HCT116 (cell line): Measurements from ENCODE around the gene ADIPOR1. TPM values are rescaled to one million over a fixed set of nuclear protein-coding genes. Genes with fewer than 3 reads are reported as not detected.

Experiments used
- ATAC-seq: fragments of 200-7000 bp; cut with Tn5 transposase; 2 replicates; pipeline ENCODE4 v1.9.1; 2020; ENCODE audit warnings: mild to moderate bottlenecking, moderate library complexity
- BruUV-seq: library from RNA; stranded (reverse); fragments of 400-500 nt; replicated peaks from 2 replicates; lab custom pipeline; 2021; lab: Mats Ljungman, UMichigan
- CTCF ChIA-PET: fragments of 300-600 bp; sonication (Branson Sonifier 250); formaldehyde crosslinking; loops from one replicate; lab custom pipeline; 2021; ENCODE audit warnings: antibody characterized with exemption; lab: Charles Lee
- POLR2A ChIA-PET: fragments of 300-600, 350-600 bp; sonication (Branson Sonifier 250); formaldehyde crosslinking; loops from one replicate; lab custom pipeline; 2021; ENCODE audit warnings: antibody characterized with exemption; lab: Charles Lee
- RAD21 ChIA-PET, 2 experiments: fragments of 300-600 bp; sonication (Branson Sonifier 250); formaldehyde crosslinking; loops; one replicate each; lab custom pipeline; 2023; ENCODE audit warnings: low total read pairs in 2 of 2; ENCODE audit not compliant: uncharacterized antibody in 2 of 2, unreplicated experiment in 2 of 2, low non-redundant PET in 1 of 2; lab: Charles Lee
- DNase-seq: peaks from one replicate; pipeline ENCODE4 v3.0.0-alpha.2; 2010; ENCODE audit warnings: low read depth, low spot score
- H2AFZ ChIP-seq: fragments of 200-600 bp; shearing (Covaris generic), sonication (generic); 2 replicates; pipeline ENCODE4 v1.6.1; 2017; ENCODE audit warnings: low read depth, mixed run types, mixed read lengths, antibody characterized with exemption, low read length; ENCODE audit not compliant: poor library complexity, severe bottlenecking
- H3K27ac ChIP-seq: 2 replicates; pipeline ENCODE4 v1.5.1; 2012; ENCODE audit warnings: low read depth, low read length
- H3K27me3 ChIP-seq: fragments of 200-600 bp; sonication (generic); 2 replicates; pipeline ENCODE4 v1.6.1; 2016; ENCODE audit warnings: mixed run types, low read length, mixed read lengths; ENCODE audit not compliant: insufficient read depth
- H3K36me3 ChIP-seq, 2 experiments: fragments of 200-500 bp in 1 of 2; fragments of 200-600 bp in 1 of 2; sonication (Bioruptor generic) in 1 of 2; sonication (generic) in 1 of 2; 2 replicates each; pipeline versions ENCODE4 v1.5.1 to v1.6.1; 2014 to 2016; ENCODE audit warnings: low read length in 2 of 2, inconsistent platforms in 1 of 2, mixed read lengths in 1 of 2, mixed run types in 1 of 2; ENCODE audit not compliant: insufficient read depth in 2 of 2, control insufficient read depth in 1 of 2
- H3K4me1 ChIP-seq, 2 experiments: fragments of 200-600 bp in 1 of 2; sonication (generic) in 1 of 2; 2 replicates each; pipeline versions ENCODE4 v1.5.1 to v1.6.1; 2012 to 2017; ENCODE audit warnings: low read length in 2 of 2, inconsistent platforms in 1 of 2, mild to moderate bottlenecking in 1 of 2, mixed read lengths in 1 of 2, mixed run types in 1 of 2, moderate library complexity in 1 of 2; ENCODE audit not compliant: insufficient read depth in 2 of 2, control insufficient read depth in 1 of 2
- H3K4me2 ChIP-seq: fragments of 200-600 bp; sonication (generic); 2 replicates; pipeline ENCODE4 v1.6.1; 2017; ENCODE audit warnings: mixed run types, low read length, mixed read lengths
- H3K4me3 ChIP-seq, 2 experiments: fragments of 200-600 bp in 1 of 2; sonication (generic) in 1 of 2; replicated peaks in 1 of 2; 2 replicates each; pipeline ENCODE4 v1.5.1; 2011 to 2016; ENCODE audit warnings: low read length in 2 of 2, control low read depth in 1 of 2, low read depth in 1 of 2, mild to moderate bottlenecking in 1 of 2, mixed read lengths in 1 of 2, mixed run types in 1 of 2
- H3K79me2 ChIP-seq: fragments of 200-600 bp; sonication (generic); 2 replicates; pipeline ENCODE4 v1.6.1; 2017; ENCODE audit warnings: mild to moderate bottlenecking, mixed run types, low read length, moderate library complexity, mixed read lengths; ENCODE audit not compliant: insufficient read depth
- H3K9ac ChIP-seq: fragments of 200-600 bp; sonication (generic); 2 replicates; pipeline ENCODE4 v1.6.1; 2016; ENCODE audit warnings: low read length, mixed read lengths
- H3K9me2 ChIP-seq: fragments of 200-600 bp; sonication (generic), shearing (Covaris generic); 2 replicates; pipeline ENCODE4 v1.6.1; 2017; ENCODE audit warnings: mixed run types, mild to moderate bottlenecking, moderate library complexity; ENCODE audit not compliant: insufficient read depth
- H3K9me3 ChIP-seq, 2 experiments: fragments of 200-500 bp in 1 of 2; fragments of 200-600 bp in 1 of 2; sonication (Bioruptor generic) in 1 of 2; sonication (generic) in 1 of 2; 2 replicates each; pipeline ENCODE4 v1.6.1; 2014 to 2017; ENCODE audit warnings: low read length in 2 of 2, mixed read lengths in 2 of 2, inconsistent platforms in 1 of 2, low read depth in 1 of 2, mild to moderate bottlenecking in 1 of 2, mixed run types in 1 of 2, moderate library complexity in 1 of 2; ENCODE audit not compliant: control insufficient read depth in 1 of 2, insufficient read depth in 1 of 2
- H4K20me1 ChIP-seq: fragments of 200-600 bp; sonication (generic), shearing (Covaris generic); 2 replicates; pipeline ENCODE4 v1.6.1; 2017; ENCODE audit warnings: mixed run types, mild to moderate bottlenecking, moderate library complexity; ENCODE audit not compliant: insufficient read depth
- CEBPB ChIP-seq: IDR thresholded peaks from 2 replicates; pipeline ENCODE4 v1.6.1; 2012; ENCODE audit warnings: low read depth
- CTCF ChIP-seq, 3 experiments: fragments of 200-600 bp in 1 of 3; sonication (generic) in 1 of 3; IDR thresholded peaks in 2 of 3; conservative IDR thresholded peaks in 1 of 3; 2 replicates each; pipeline ENCODE4 v1.5.1; 2012 to 2017; ENCODE audit warnings: low read depth in 2 of 3, low read length in 2 of 3, antibody characterized with exemption in 1 of 3, borderline replicate concordance in 1 of 3, control low read depth in 1 of 3, mild to moderate bottlenecking in 1 of 3, mixed read lengths in 1 of 3, mixed run types in 1 of 3, moderate library complexity in 1 of 3; ENCODE audit not compliant: insufficient read depth in 1 of 3
- FOSL1 ChIP-seq: IDR thresholded peaks from 2 replicates; pipeline ENCODE4 v1.6.1; 2012; ENCODE audit warnings: low read depth
- JUND ChIP-seq: IDR thresholded peaks from 2 replicates; pipeline ENCODE4 v1.6.1; 2012
- POLR2AphosphoS5 ChIP-seq: IDR thresholded peaks from 2 replicates; pipeline ENCODE4 v1.6.1; 2011; ENCODE audit warnings: mild to moderate bottlenecking, low read depth, low read length, moderate library complexity
- RAD21 ChIP-seq: IDR thresholded peaks from 2 replicates; pipeline ENCODE4 v1.6.1; 2012; ENCODE audit warnings: low read depth, mild to moderate bottlenecking
- SP1 ChIP-seq: IDR thresholded peaks from 2 replicates; pipeline ENCODE4 v1.6.1; 2012; ENCODE audit warnings: low read depth
- SRF ChIP-seq: IDR thresholded peaks from 2 replicates; pipeline ENCODE4 v1.6.1; 2012; ENCODE audit warnings: low read depth
- YY1 ChIP-seq: IDR thresholded peaks from 2 replicates; pipeline ENCODE4 v1.6.1; 2011; ENCODE audit warnings: low read length, low read depth, moderate library complexity, mild to moderate bottlenecking; ENCODE audit not compliant: insufficient replicate concordance; ENCODE audit errors: extremely low read depth
- intact Hi-C: fragments of 100-400 bp; cut with micrococcal nuclease; formaldehyde crosslinking; loops from 2 replicates; pipeline ENCODE4 v1.10.0; 2022
- total RNA-seq: library from RNA; stranded (reverse); gene quantifications from one replicate; pipeline ENCODE4 v1.2.1, GENCODE V29; 2021; ENCODE audit not compliant: unreplicated experiment

Gene ADIPOR1
- total RNA-seq, 1 experiment from 2014 or later = 89.8 TPM

DNA sequence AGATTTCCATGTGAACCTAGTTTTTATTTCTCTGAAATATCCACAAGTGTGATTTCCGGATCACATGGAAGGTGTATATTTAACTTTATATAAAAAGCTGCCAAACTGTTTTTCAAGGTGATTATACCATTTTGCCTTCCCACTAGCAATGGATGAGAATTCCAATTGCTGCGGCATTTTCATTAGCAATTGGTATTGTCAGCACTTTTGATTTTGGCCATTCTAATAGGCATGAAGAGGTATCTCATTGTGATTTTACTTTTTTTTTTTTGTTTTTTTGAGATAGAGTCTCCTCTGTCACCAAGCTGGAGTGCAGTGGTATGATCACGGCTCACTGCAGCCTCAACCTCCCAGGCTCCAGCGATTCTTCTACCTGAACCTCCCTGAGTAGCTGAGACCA, 13.9 kb upstream of the ADIPOR1 start (continued):
- TF ChIP-seq CTCF (IDR thresholded peaks at IDR 0.05 in 2 of 3, conservative IDR thresholded peaks at IDR 0.05 in 1 of 3; ENCODE audit: borderline replicate concordance in 1 of 3, insufficient read depth in 1 of 3, low read depth in 2 of 3, low read length in 2 of 3) (no peak), YY1 (no peak), JUND (no peak), SP1 (no peak), POLR2AphosphoS5 (no peak), SRF (no peak)

- Histone ChIP-seq H3K9me2 (no peaks in the 10 kb centered on the region), H3K4me1 (peaks cover 10 to 23% of the 10 kb centered on the region in 2 experiments), H4K20me1 (no peaks in the 10 kb centered on the region), H3K36me3 (no peaks in the 10 kb centered on the region), H2AFZ (peak overlapping the region; percentile 88), H3K4me3 (no peak overlapping the region), H3K79me2 (peaks cover 5% of the 10 kb centered on the region; the same call in 1 of the 2 replicates), H3K9ac (no peak overlapping the region), H3K27ac (no peak overlapping the region), H3K4me2 (peak overlapping the region; percentile 36), H3K27me3 (no peaks in the 10 kb centered on the region), H3K9me3 (no peaks in the 10 kb centered on the region)
- no TSS peak for BruUV-seq
- intact Hi-C loops = loop anchor here (1.0 kb wide), 1 partner anchor 43 kb away; no protein-coding TSS in a partner anchor
- ATAC-seq (peak; percentile 82), DNase-seq (peak; percentile 68)
- CTCF ChIA-PET = no interaction called here
- POLR2A ChIA-PET = no interaction called here
- TF ChIP-seq CEBPB = no peak
- peak; percentile 54 for TF ChIP-seq RAD21
- peak; percentile 51 for TF ChIP-seq YY1
- no peak for TF ChIP-seq FOSL1
- TF ChIP-seq CTCF (IDR thresholded peaks at IDR 0.05 in 2 of 3, conservative IDR thresholded peaks at IDR 0.05 in 1 of 3; ENCODE audit: borderline replicate concordance in 1 of 3, insufficient read depth in 1 of 3, low read depth in 2 of 3, low read length in 2 of 3) = peak; percentile 49 to 93 (median 74); a peak in 5 of 6 replicates
- RAD21 ChIA-PET = no interaction called here
Observed at GRCh38 chr1:202968895-202969295, 10.8 kb upstream of the ADIPOR1 start.
